SK-N-SH treated with all-trans-retinoic acid at 6 μM for 48 hours (cell line): Measurements from ENCODE around the gene UNC93B1.

Experiments used
- CSDC2 ChIP-seq: fragments of 250-450 bp; sonication (Bioruptor Pico); IDR thresholded peaks from 2 replicates; pipeline ENCODE4 v1.5.0; 2020; ENCODE audit warnings: mild to moderate bottlenecking, moderate library complexity
- GLIS3 ChIP-seq: fragments of 250-450 bp; sonication (Bioruptor Pico); IDR thresholded peaks from 2 replicates; pipeline ENCODE4 v1.5.0; 2020; ENCODE audit warnings: mild to moderate bottlenecking, moderate library complexity
- ISL1 ChIP-seq: fragments of 250-450 bp; sonication (Bioruptor Pico); IDR thresholded peaks from 2 replicates; pipeline ENCODE4 v2.1.2; 2022; ENCODE audit warnings: mild to moderate bottlenecking, moderate library complexity
- PPARA ChIP-seq: fragments of 250-450 bp; sonication (Bioruptor Pico); IDR thresholded peaks from 2 replicates; pipeline ENCODE4 v1.5.0; 2020; ENCODE audit warnings: mild to moderate bottlenecking, borderline replicate concordance
- SNAI2 ChIP-seq: fragments of 250-450 bp; sonication (Bioruptor Pico); IDR thresholded peaks from 2 replicates; pipeline ENCODE4 v1.5.0; 2020; ENCODE audit warnings: mild to moderate bottlenecking, moderate library complexity
- TCF4 ChIP-seq: fragments of 250-450 bp; sonication (Bioruptor Pico); IDR thresholded peaks from 2 replicates; pipeline ENCODE4 v1.8.0; 2021; ENCODE audit warnings: mild to moderate bottlenecking, moderate library complexity, borderline replicate concordance
- ZC3H10 ChIP-seq: fragments of 250-450 bp; sonication (Bioruptor Pico); IDR thresholded peaks from 2 replicates; pipeline ENCODE4 v1.5.1; 2021; ENCODE audit warnings: mild to moderate bottlenecking, moderate library complexity
- ZFP3 ChIP-seq: fragments of 250-450 bp; sonication (Bioruptor Pico); IDR thresholded peaks from 2 replicates; pipeline ENCODE4 v1.5.0; 2020; ENCODE audit warnings: mild to moderate bottlenecking, moderate library complexity
- ZNF70 ChIP-seq: fragments of 450-650 bp; formaldehyde crosslinking; IDR thresholded peaks from 2 replicates; pipeline ENCODE4 v1.5.0; 2020; ENCODE audit warnings: mild to moderate bottlenecking, moderate library complexity
- TF ChIP-seq, protein P1 (sequence below): fragments of 250-450 bp; sonication (Bioruptor Pico); IDR thresholded peaks from 2 replicates; pipeline ENCODE4 v1.5.1; 2020; ENCODE audit warnings: low read depth, mild to moderate bottlenecking, moderate library complexity

- no peak for TF ChIP-seq SNAI2 (CRISPR knock-in tag)
- TF ChIP-seq CSDC2 (CRISPR knock-in tag): no peak
- TF ChIP-seq ISL1 (CRISPR knock-in tag): no peak
- no peak for TF ChIP-seq GLIS3 (CRISPR knock-in tag)
- TF ChIP-seq ZC3H10 (CRISPR knock-in tag): no peak
- TF ChIP-seq, protein P1, sequence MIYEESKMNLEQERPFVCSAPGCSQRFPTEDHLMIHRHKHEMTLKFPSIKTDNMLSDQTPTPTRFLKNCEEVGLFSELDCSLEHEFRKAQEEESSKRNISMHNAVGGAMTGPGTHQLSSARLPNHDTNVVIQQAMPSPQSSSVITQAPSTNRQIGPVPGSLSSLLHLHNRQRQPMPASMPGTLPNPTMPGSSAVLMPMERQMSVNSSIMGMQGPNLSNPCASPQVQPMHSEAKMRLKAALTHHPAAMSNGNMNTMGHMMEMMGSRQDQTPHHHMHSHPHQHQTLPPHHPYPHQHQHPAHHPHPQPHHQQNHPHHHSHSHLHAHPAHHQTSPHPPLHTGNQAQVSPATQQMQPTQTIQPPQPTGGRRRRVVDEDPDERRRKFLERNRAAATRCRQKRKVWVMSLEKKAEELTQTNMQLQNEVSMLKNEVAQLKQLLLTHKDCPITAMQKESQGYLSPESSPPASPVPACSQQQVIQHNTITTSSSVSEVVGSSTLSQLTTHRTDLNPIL (CRISPR knock-in tag): no peak
- TF ChIP-seq ZNF70 (CRISPR knock-in tag): no peak
- no peak for TF ChIP-seq ZFP3 (CRISPR knock-in tag)
- no peak for TF ChIP-seq PPARA
- TF ChIP-seq TCF4 (CRISPR knock-in tag): no peak
Measured at GRCh38 chr11:68051191-68052136, 47.6 kb upstream of the UNC93B1 start.
